Measurements from ENCODE around the gene THSD8. TPM values are rescaled to one million over a fixed set of nuclear protein-coding genes. Genes with fewer than 3 reads are reported as not detected.

THSD8 gene
- total RNA-seq, 1 donor from 2014 or later = 14.2 TPM

GRCh38 chr19:12834566-12834943, 32.7 kb downstream of the THSD8 start, which contains the start of gene RTBDN:
Gene RTBDN (minus strand): TSS chr19:12834579. CDS start chr19:12829979, 4,600 bp downstream.
- no peak for DNase-seq (ENCODE audit: low spot score)
- peaks cover 38% of the 10 kb centered on the region for H3K27me3 Mint-ChIP-seq (ENCODE audit: unreplicated experiment)
- H3K4me1 Mint-ChIP-seq (ENCODE audit: unreplicated experiment) = peaks cover 12% of the 10 kb centered on the region
- no peak within 1 kb of the TSS for H3K27ac Mint-ChIP-seq (ENCODE audit: unreplicated experiment)
- peaks cover 15% of the 10 kb centered on the region for H3K36me3 Mint-ChIP-seq (ENCODE audit: low read depth, unreplicated experiment)
- peak within 1 kb of the TSS; percentile 59 for H3K4me3 Mint-ChIP-seq (ENCODE audit: unreplicated experiment)
- no peak for TF ChIP-seq CTCF (IDR thresholded peaks at IDR 0.05; ENCODE audit: unreplicated experiment)
- no peaks in the 10 kb centered on the region for H3K9me3 Mint-ChIP-seq (ENCODE audit: unreplicated experiment)

- Mint-ChIP-seq H3K27ac (ENCODE audit: unreplicated experiment) (no peak overlapping the region), H3K4me3 (ENCODE audit: unreplicated experiment) (no peak overlapping the region), H3K27me3 (ENCODE audit: unreplicated experiment) (peaks cover 38% of the 10 kb centered on the region), H3K4me1 (ENCODE audit: unreplicated experiment) (peaks cover 12% of the 10 kb centered on the region), H3K36me3 (ENCODE audit: low read depth, unreplicated experiment) (peaks cover 16% of the 10 kb centered on the region), H3K9me3 (ENCODE audit: unreplicated experiment) (no peaks in the 10 kb centered on the region)
- TF ChIP-seq CTCF (IDR thresholded peaks at IDR 0.05; ENCODE audit: unreplicated experiment) = no peak
- no peak for DNase-seq (ENCODE audit: low spot score)
These were observed 33.3 kb downstream of the THSD8 start for GRCh38 chr19:12834976-12835757.

- DNase-seq (ENCODE audit: low spot score) = no peak
- no peaks in the 10 kb centered on the region for H3K9me3 Mint-ChIP-seq (ENCODE audit: unreplicated experiment)
- H3K27me3 Mint-ChIP-seq (ENCODE audit: unreplicated experiment) = peaks cover 41% of the 10 kb centered on the region
- no peak for TF ChIP-seq CTCF (IDR thresholded peaks at IDR 0.05; ENCODE audit: unreplicated experiment)
- H3K4me3 Mint-ChIP-seq (ENCODE audit: unreplicated experiment) = peak overlapping the region; percentile 72
- H3K36me3 Mint-ChIP-seq (ENCODE audit: low read depth, unreplicated experiment) = peaks cover 16% of the 10 kb centered on the region
- H3K4me1 Mint-ChIP-seq (ENCODE audit: unreplicated experiment) = peaks cover 22% of the 10 kb centered on the region
- H3K27ac Mint-ChIP-seq (ENCODE audit: unreplicated experiment) = no peak overlapping the region
These were observed 34.6 kb downstream of the THSD8 start for GRCh38 chr19:12836529-12836863.

GRCh38 chr19:12837225-12837624, 35.4 kb downstream of the THSD8 start:
- Mint-ChIP-seq H3K4me1 (ENCODE audit: unreplicated experiment) (peaks cover 19% of the 10 kb centered on the region), H3K9me3 (ENCODE audit: unreplicated experiment) (no peaks in the 10 kb centered on the region), H3K4me3 (ENCODE audit: unreplicated experiment) (peak overlapping the region; percentile 10), H3K36me3 (ENCODE audit: low read depth, unreplicated experiment) (peaks cover 9% of the 10 kb centered on the region), H3K27me3 (ENCODE audit: unreplicated experiment) (peaks cover 39% of the 10 kb centered on the region), H3K27ac (ENCODE audit: unreplicated experiment) (no peak overlapping the region)
- DNase-seq (ENCODE audit: low spot score) = no peak
- no peak for TF ChIP-seq CTCF (IDR thresholded peaks at IDR 0.05; ENCODE audit: unreplicated experiment)

- H3K36me3 Mint-ChIP-seq (ENCODE audit: low read depth, unreplicated experiment) = peaks cover 7% of the 10 kb centered on the region
- peaks cover 16% of the 10 kb centered on the region for H3K4me1 Mint-ChIP-seq (ENCODE audit: unreplicated experiment)
- peak within 1 kb of the TSS; percentile 85 for H3K4me3 Mint-ChIP-seq (ENCODE audit: unreplicated experiment)
- no peak within 1 kb of the TSS for H3K27ac Mint-ChIP-seq (ENCODE audit: unreplicated experiment)
- H3K9me3 Mint-ChIP-seq (ENCODE audit: unreplicated experiment) = no peaks in the 10 kb centered on the region
- DNase-seq (ENCODE audit: low spot score) = peak; percentile 68
- H3K27me3 Mint-ChIP-seq (ENCODE audit: unreplicated experiment) = peaks cover 38% of the 10 kb centered on the region
- TF ChIP-seq CTCF (IDR thresholded peaks at IDR 0.05; ENCODE audit: unreplicated experiment) = peak; percentile 65
These were observed 36.5 kb downstream of the THSD8 start, which contains the start of gene MAST1 for GRCh38 chr19:12838182-12838885. Gene MAST1 (plus strand): TSS chr19:12838515. CDS start chr19:12838573, 58 bp downstream.

Data from endothelial cell (in vitro differentiated cells).